ENCODE results near the gene ANO7. TPM values are rescaled to one million over a fixed set of nuclear protein-coding genes. Genes with fewer than 3 reads are reported as not detected.

Gene ANO7
- total RNA-seq, 1 experiment from 2014 or later: 1.7 TPM

DNA sequence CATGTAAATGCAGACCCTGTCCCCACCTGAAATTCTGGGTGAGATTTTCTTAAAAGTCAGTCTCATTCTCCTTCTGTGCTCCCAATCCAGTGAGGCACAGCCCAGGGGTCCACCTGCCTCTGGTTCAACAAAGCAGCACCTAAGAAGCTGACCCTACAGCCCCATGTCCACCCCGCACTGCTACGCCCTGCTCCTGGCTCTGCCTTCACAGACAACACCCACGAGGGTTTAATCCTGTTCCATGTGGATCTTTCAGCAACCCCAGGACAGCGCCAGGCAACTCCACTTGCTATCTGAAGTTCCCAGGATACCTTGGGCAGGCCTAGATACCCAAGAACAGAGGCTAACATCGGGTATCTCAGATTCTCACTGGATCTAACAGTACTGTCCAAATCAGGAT lies 82.1 kb downstream of the ANO7 start:
- no peaks in the 10 kb centered on the region for H3K27me3 ChIP-seq (replicated peaks)
- DNase-seq (ENCODE audit: low read depth in 1 of 2, low spot score in 2 of 2): no peak
- H3K4me1 ChIP-seq (replicated peaks): peaks cover 35% of the 10 kb centered on the region
- H3K9me3 ChIP-seq (replicated peaks): no peaks in the 10 kb centered on the region
- H3K36me3 ChIP-seq: peaks cover 62% of the 10 kb centered on the region
- H3K27ac ChIP-seq: no peak overlapping the region
- H3K4me3 ChIP-seq: peak overlapping the region; percentile 97; the same call in 1 of the 2 replicates

- Histone ChIP-seq H3K4me3 (peak overlapping the region; percentile 97), H3K27ac (peak overlapping the region; percentile 81), H3K9me3 (replicated peaks) (no peaks in the 10 kb centered on the region), H3K27me3 (replicated peaks) (no peaks in the 10 kb centered on the region), H3K36me3 (peaks cover 50% of the 10 kb centered on the region), H3K4me1 (replicated peaks) (peaks cover 35% of the 10 kb centered on the region)
- peak; percentile 62 to 78 for DNase-seq (ENCODE audit: low read depth in 1 of 2, low spot score in 2 of 2)
These were observed 83.3 kb downstream of the ANO7 start for GRCh38 chr2:241271706-241272302.

- H3K27me3 ChIP-seq (replicated peaks): 0 out of 2 replicates have a peak, but pooled peaks cover 2% of the 10 kb centered on the region
- H3K4me3 ChIP-seq: peak overlapping the region; percentile 97
- H3K27ac ChIP-seq: peak overlapping the region; percentile 81
- DNase-seq (ENCODE audit: low read depth in 1 of 2, low spot score in 2 of 2): peak; percentile 41 to 66
- peaks cover 42% of the 10 kb centered on the region for H3K36me3 ChIP-seq
- H3K4me1 ChIP-seq (replicated peaks): peaks cover 31% of the 10 kb centered on the region
- H3K9me3 ChIP-seq (replicated peaks): no peaks in the 10 kb centered on the region
These were observed 84.1 kb downstream of the ANO7 start for GRCh38 chr2:241272303-241273209.

GRCh38 chr2:241273210-241274020 lies 84.9 kb downstream of the ANO7 start:
- 0 out of 2 replicates have a peak, but pooled peaks cover 2% of the 10 kb centered on the region for H3K27me3 ChIP-seq (replicated peaks)
- H3K9me3 ChIP-seq (replicated peaks): no peaks in the 10 kb centered on the region
- no peak for DNase-seq (ENCODE audit: low read depth in 1 of 2, low spot score in 2 of 2)
- peaks cover 30% of the 10 kb centered on the region for H3K4me1 ChIP-seq (replicated peaks)
- H3K4me3 ChIP-seq: peak overlapping the region; percentile 97
- H3K27ac ChIP-seq: peak overlapping the region; percentile 81; the same call in 1 of the 2 replicates
- H3K36me3 ChIP-seq: peaks cover 33% of the 10 kb centered on the region

DNA sequence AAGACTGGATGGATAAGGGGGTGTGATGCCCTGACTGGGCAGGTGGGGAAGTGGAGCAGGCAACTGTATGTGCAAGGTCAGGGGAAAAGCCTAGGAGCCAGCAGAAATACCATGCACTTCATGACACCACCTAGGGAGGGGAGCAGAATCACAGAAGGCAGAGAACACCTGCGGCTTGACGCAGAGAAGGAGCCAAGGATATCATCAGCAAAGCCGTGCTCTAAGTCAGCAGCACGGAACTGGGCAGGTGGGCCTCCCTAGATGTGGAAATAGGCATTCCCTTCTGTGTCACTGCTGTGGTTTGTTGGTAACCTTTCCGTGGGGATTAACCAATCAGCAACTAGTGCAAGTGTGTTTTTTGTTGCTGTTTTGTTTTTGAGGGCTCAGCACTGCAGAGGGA lies 85.7 kb downstream of the ANO7 start:
- Histone ChIP-seq H3K9me3 (replicated peaks) (no peaks in the 10 kb centered on the region), H3K36me3 (peaks cover 26% of the 10 kb centered on the region), H3K27me3 (replicated peaks) (0 out of 2 replicates have a peak, but pooled peaks cover 2% of the 10 kb centered on the region), H3K4me3 (no peak overlapping the region), H3K4me1 (replicated peaks) (peaks cover 28% of the 10 kb centered on the region), H3K27ac (no peak overlapping the region)
- no peak for DNase-seq (ENCODE audit: low read depth in 1 of 2, low spot score in 2 of 2)

Other genes with a start within 250 kb of the ANO7 start
- 18.3 and 24.9 TPM in 2 replicates for gene SNED1, start 190.1 kb upstream of the ANO7 start, total RNA-seq (2014; rRNA removed; shearing (Covaris generic))
- gene MTERF4, start 86.4 kb upstream of the ANO7 start, total RNA-seq (2014; rRNA removed; shearing (Covaris generic)): 30.0 and 46.3 TPM in 2 replicates
- 14.1 and 14.6 TPM in 2 replicates for gene PASK, start 39.2 kb upstream of the ANO7 start, total RNA-seq (2014; rRNA removed; shearing (Covaris generic))
- gene PPP1R7, start 38.2 kb upstream of the ANO7 start, total RNA-seq (2014; rRNA removed; shearing (Covaris generic)): 140 and 159 TPM in 2 replicates
- 306 and 544 TPM in 2 replicates for gene HDLBP, start 127.0 kb downstream of the ANO7 start, total RNA-seq (2014; rRNA removed; shearing (Covaris generic))
- gene SEPTIN2, start 127.2 kb downstream of the ANO7 start, total RNA-seq (2014; rRNA removed; shearing (Covaris generic)): 503 and 517 TPM in 2 replicates
- gene FARP2, start 167.6 kb downstream of the ANO7 start, total RNA-seq (2014; rRNA removed; shearing (Covaris generic)): 74.3 and 74.5 TPM in 2 replicates

All from SJSA1 (cell line).